DND-41 (cell line): ENCODE data around the gene TBC1D8.
"Not testable (repeated sequence)": the region's sequence is repeated elsewhere in the genome, so short reads cannot be mapped to it uniquely, and the experiment has no call there.

Experiments used
- CTCF ChIP-seq: IDR thresholded peaks from 2 replicates; pipeline ENCODE4 v1.5.1; 2012; ENCODE audit warnings: borderline replicate concordance, low read length, moderate library complexity, mild to moderate bottlenecking; ENCODE audit not compliant: poor library complexity, severe bottlenecking; ENCODE audit errors: extremely low read depth
- EZH2 ChIP-seq: IDR thresholded peaks from 3 replicates; pipeline ENCODE4 v1.6.1; 2012; ENCODE audit warnings: borderline replicate concordance, low read depth, mild to moderate bottlenecking, moderate library complexity, low read length, inconsistent platforms; ENCODE audit not compliant: severe bottlenecking

GRCh38 chr2:101050886-101051285 is 100.3 kb downstream of the TBC1D8 start:
- not testable (repeated sequence) for TF ChIP-seq CTCF, EZH2
